Liver (tissue), 9 donors: ENCODE data around the gene PAGE2B. TPM values are rescaled to one million over a fixed set of nuclear protein-coding genes. Genes with fewer than 3 reads are reported as not detected.

Experiments used
- DNase-seq: peaks from one replicate; pipeline ENCODE4 v3.0.0-alpha.2; 2017; ENCODE audit warnings: low spot score
- H3K27ac ChIP-seq, 2 donors: one replicate each; pipeline ENCODE4 v1.7.0; 2013; ENCODE audit warnings: inconsistent platforms in 2 of 2, low read length in 2 of 2, control low read depth in 1 of 2, low read depth in 1 of 2, mild to moderate bottlenecking in 1 of 2
- H3K27me3 ChIP-seq, 4 donors: one replicate each; pipeline versions ENCODE4 v1.6.1 to v1.7.0; 2013; ENCODE audit warnings: low read length in 3 of 4, inconsistent platforms in 1 of 4, mild to moderate bottlenecking in 1 of 4, moderate library complexity in 1 of 4; ENCODE audit not compliant: control insufficient read depth in 4 of 4, insufficient read depth in 4 of 4
- H3K36me3 ChIP-seq, 4 donors: one replicate each; pipeline versions ENCODE4 v1.6.1 to v1.7.0; 2013; ENCODE audit warnings: low read length in 3 of 4, mild to moderate bottlenecking in 3 of 4, low read depth in 1 of 4, moderate library complexity in 1 of 4; ENCODE audit not compliant: control insufficient read depth in 4 of 4, insufficient read depth in 3 of 4
- H3K4me1 ChIP-seq, 4 donors: one replicate each; pipeline versions ENCODE4 v1.6.1 to v1.7.0; 2013; ENCODE audit warnings: low read length in 3 of 4, mild to moderate bottlenecking in 3 of 4, moderate library complexity in 1 of 4; ENCODE audit not compliant: control insufficient read depth in 4 of 4, insufficient read depth in 4 of 4
- H3K4me3 ChIP-seq, 3 donors: one replicate each; pipeline versions ENCODE4 v1.6.1 to v1.7.0; 2013; ENCODE audit warnings: low read length in 3 of 3, control low read depth in 1 of 3, low read depth in 1 of 3, mild to moderate bottlenecking in 1 of 3
- H3K9ac ChIP-seq, 2 donors: one replicate each; pipeline ENCODE4 v1.7.0; 2013; ENCODE audit warnings: low read length in 2 of 2, mild to moderate bottlenecking in 2 of 2, moderate library complexity in 2 of 2, control low read depth in 1 of 2, low read depth in 1 of 2
- H3K9me3 ChIP-seq, 4 donors: one replicate each; pipeline versions ENCODE4 v1.6.1 to v1.7.0; 2013; ENCODE audit warnings: low read length in 3 of 4; ENCODE audit not compliant: control insufficient read depth in 4 of 4
- FOXA2 ChIP-seq: IDR thresholded peaks from 2 replicates; pipeline ENCODE4 v1.6.1; 2016; ENCODE audit warnings: antibody characterized with exemption
- GABPA ChIP-seq, 2 donors: IDR thresholded peaks in 1 of 2; conservative IDR thresholded peaks in 1 of 2; 2 replicates each; pipeline ENCODE4 v1.6.1; 2016; ENCODE audit warnings: antibody characterized with exemption in 2 of 2, mild to moderate bottlenecking in 1 of 2, moderate library complexity in 1 of 2
- HNF4A ChIP-seq, 2 donors: conservative IDR thresholded peaks; 2 replicates each; pipeline ENCODE4 v1.6.1; 2016; ENCODE audit warnings: antibody characterized with exemption in 2 of 2, mild to moderate bottlenecking in 2 of 2
- HNF4G ChIP-seq: IDR thresholded peaks from 2 replicates; pipeline ENCODE4 v1.6.1; 2016; ENCODE audit warnings: antibody characterized with exemption
- JUND ChIP-seq, 2 donors: IDR thresholded peaks; 2 replicates each; pipeline ENCODE4 v1.6.1; 2016; ENCODE audit warnings: antibody characterized with exemption in 2 of 2
- NR2F2 ChIP-seq: IDR thresholded peaks from 2 replicates; pipeline ENCODE4 v1.6.1; 2016; ENCODE audit warnings: antibody characterized with exemption
- RXRA ChIP-seq, 2 donors: IDR thresholded peaks; 2 replicates each; pipeline ENCODE4 v1.6.1; 2017 to 2018; ENCODE audit warnings: antibody characterized with exemption in 2 of 2, mild to moderate bottlenecking in 1 of 2
- SP1 ChIP-seq: IDR thresholded peaks from 2 replicates; pipeline ENCODE4 v1.6.1; 2018; ENCODE audit warnings: antibody characterized with exemption, mild to moderate bottlenecking
- YY1 ChIP-seq: IDR thresholded peaks from 2 replicates; pipeline ENCODE4 v1.6.1; 2016; ENCODE audit warnings: antibody characterized with exemption, mild to moderate bottlenecking
- WGBS: extraction: QIAGEN DNeasy Blood & Tissue Kit; methylation state at CpG from one replicate; pipeline ENCODE4 v1.1.7; 2013; 5-methylcytosine and 5-hydroxymethylcytosine counted together
- polyA plus RNA-seq, 2 donors: library from polyadenylated mRNA; stranded (reverse) in 1 of 2; unstranded in 1 of 2; fragments of 200-250 nt in 1 of 2; fragments of >200 nt in 1 of 2; fragmentation: Nextera tagmentation in 1 of 2; extraction: Ambion mirVana in 1 of 2; gene quantifications; one replicate each; pipeline versions ENCODE4 v1.2.1 to v1.2.3, GENCODE V29; 2013 to 2015
- total RNA-seq, 2 donors: library from RNA; depleted of rRNA; stranded (reverse); fragments of >200 nt; gene quantifications; one replicate each; pipeline ENCODE4 v1.2.3, GENCODE V29; 2014
- TF ChIP-seq, protein P1 (sequence below): fragments of 150-350 bp; IDR thresholded peaks from 2 replicates; pipeline ENCODE4 v1.5.1; 2017; ENCODE audit warnings: improper control_type of control experiment, low read depth, low read length; ENCODE audit not compliant: missing input control
- TF ChIP-seq, protein P2 (sequence below): IDR thresholded peaks from 2 replicates; pipeline ENCODE4 v1.6.1; 2016; ENCODE audit warnings: antibody characterized with exemption
- TF ChIP-seq, protein P3 (sequence below): IDR thresholded peaks from 2 replicates; pipeline ENCODE4 v1.6.1; 2016; ENCODE audit warnings: antibody characterized with exemption, mild to moderate bottlenecking
- TF ChIP-seq, protein P4 (sequence below): IDR thresholded peaks from 2 replicates; pipeline ENCODE4 v1.6.1; 2016; ENCODE audit warnings: antibody characterized with exemption
- TF ChIP-seq, protein P5 (sequence below): IDR thresholded peaks from 2 replicates; pipeline ENCODE4 v1.6.1; 2016; ENCODE audit warnings: antibody characterized with exemption
- donor health status: healthy.
- donor health status: healthy.
- donor health status: healthy.
- donor health status: healthy.
- donor health status: healthy.

PAGE2B gene
- total and polyA plus RNA-seq, 4 donors = 0.28 TPM; not detected in 3

DNA sequence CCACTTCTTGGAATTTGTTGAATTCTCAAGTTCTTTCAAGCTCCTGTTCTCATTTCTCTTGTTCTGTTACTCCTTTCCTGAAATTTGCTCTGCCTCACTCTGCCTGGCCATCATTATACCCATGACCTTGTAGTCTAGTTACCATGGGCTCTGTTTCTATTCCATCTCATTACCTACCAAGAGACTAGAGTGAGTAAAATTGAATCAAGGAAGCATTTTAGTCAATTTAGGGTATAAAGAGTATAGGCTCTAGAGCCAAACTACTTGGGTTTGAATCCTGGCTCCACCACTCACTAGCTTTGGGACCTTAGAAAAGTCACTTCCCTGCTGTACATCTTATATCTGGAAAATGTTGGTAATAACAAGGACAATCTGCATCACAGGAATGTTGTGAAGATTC, 46.2 kb upstream of the PAGE2B start:
- Histone ChIP-seq H3K9ac (no peak overlapping the region), H3K9me3 (no peaks in the 10 kb centered on the region), H3K27me3 (no peaks in the 10 kb centered on the region), H3K4me3 (no peak overlapping the region), H3K27ac (no peak overlapping the region), H3K36me3 (no peaks in the 10 kb centered on the region), H3K4me1 (peaks cover 0 to 2% (median 0%) of the 10 kb centered on the region in 4 donors)
- TF ChIP-seq HNF4A (conservative IDR thresholded peaks at IDR 0.05) (no peak), HNF4G (no peak), GABPA (IDR thresholded peaks at IDR 0.05 in 1 of 2, conservative IDR thresholded peaks at IDR 0.05 in 1 of 2) (no peak), NR2F2 (no peak), FOXA2 (no peak), YY1 (no peak), JUND (IDR thresholded peaks at IDR 0.05) (no peak), SP1 (no peak), RXRA (IDR thresholded peaks at IDR 0.05) (no peak)
- TF ChIP-seq, protein P1, sequence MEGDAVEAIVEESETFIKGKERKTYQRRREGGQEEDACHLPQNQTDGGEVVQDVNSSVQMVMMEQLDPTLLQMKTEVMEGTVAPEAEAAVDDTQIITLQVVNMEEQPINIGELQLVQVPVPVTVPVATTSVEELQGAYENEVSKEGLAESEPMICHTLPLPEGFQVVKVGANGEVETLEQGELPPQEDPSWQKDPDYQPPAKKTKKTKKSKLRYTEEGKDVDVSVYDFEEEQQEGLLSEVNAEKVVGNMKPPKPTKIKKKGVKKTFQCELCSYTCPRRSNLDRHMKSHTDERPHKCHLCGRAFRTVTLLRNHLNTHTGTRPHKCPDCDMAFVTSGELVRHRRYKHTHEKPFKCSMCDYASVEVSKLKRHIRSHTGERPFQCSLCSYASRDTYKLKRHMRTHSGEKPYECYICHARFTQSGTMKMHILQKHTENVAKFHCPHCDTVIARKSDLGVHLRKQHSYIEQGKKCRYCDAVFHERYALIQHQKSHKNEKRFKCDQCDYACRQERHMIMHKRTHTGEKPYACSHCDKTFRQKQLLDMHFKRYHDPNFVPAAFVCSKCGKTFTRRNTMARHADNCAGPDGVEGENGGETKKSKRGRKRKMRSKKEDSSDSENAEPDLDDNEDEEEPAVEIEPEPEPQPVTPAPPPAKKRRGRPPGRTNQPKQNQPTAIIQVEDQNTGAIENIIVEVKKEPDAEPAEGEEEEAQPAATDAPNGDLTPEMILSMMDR = no peak
- TF ChIP-seq, protein P2, sequence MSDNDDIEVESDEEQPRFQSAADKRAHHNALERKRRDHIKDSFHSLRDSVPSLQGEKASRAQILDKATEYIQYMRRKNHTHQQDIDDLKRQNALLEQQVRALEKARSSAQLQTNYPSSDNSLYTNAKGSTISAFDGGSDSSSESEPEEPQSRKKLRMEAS = no peak
- TF ChIP-seq, protein P3, sequence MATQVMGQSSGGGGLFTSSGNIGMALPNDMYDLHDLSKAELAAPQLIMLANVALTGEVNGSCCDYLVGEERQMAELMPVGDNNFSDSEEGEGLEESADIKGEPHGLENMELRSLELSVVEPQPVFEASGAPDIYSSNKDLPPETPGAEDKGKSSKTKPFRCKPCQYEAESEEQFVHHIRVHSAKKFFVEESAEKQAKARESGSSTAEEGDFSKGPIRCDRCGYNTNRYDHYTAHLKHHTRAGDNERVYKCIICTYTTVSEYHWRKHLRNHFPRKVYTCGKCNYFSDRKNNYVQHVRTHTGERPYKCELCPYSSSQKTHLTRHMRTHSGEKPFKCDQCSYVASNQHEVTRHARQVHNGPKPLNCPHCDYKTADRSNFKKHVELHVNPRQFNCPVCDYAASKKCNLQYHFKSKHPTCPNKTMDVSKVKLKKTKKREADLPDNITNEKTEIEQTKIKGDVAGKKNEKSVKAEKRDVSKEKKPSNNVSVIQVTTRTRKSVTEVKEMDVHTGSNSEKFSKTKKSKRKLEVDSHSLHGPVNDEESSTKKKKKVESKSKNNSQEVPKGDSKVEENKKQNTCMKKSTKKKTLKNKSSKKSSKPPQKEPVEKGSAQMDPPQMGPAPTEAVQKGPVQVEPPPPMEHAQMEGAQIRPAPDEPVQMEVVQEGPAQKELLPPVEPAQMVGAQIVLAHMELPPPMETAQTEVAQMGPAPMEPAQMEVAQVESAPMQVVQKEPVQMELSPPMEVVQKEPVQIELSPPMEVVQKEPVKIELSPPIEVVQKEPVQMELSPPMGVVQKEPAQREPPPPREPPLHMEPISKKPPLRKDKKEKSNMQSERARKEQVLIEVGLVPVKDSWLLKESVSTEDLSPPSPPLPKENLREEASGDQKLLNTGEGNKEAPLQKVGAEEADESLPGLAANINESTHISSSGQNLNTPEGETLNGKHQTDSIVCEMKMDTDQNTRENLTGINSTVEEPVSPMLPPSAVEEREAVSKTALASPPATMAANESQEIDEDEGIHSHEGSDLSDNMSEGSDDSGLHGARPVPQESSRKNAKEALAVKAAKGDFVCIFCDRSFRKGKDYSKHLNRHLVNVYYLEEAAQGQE = no peak
- TF ChIP-seq, protein P4, sequence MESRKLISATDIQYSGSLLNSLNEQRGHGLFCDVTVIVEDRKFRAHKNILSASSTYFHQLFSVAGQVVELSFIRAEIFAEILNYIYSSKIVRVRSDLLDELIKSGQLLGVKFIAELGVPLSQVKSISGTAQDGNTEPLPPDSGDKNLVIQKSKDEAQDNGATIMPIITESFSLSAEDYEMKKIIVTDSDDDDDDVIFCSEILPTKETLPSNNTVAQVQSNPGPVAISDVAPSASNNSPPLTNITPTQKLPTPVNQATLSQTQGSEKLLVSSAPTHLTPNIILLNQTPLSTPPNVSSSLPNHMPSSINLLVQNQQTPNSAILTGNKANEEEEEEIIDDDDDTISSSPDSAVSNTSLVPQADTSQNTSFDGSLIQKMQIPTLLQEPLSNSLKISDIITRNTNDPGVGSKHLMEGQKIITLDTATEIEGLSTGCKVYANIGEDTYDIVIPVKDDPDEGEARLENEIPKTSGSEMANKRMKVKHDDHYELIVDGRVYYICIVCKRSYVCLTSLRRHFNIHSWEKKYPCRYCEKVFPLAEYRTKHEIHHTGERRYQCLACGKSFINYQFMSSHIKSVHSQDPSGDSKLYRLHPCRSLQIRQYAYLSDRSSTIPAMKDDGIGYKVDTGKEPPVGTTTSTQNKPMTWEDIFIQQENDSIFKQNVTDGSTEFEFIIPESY = no peak
- TF ChIP-seq, protein P5, sequence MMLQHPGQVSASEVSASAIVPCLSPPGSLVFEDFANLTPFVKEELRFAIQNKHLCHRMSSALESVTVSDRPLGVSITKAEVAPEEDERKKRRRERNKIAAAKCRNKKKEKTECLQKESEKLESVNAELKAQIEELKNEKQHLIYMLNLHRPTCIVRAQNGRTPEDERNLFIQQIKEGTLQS = no peak
- DNase-seq = no peak

DNA sequence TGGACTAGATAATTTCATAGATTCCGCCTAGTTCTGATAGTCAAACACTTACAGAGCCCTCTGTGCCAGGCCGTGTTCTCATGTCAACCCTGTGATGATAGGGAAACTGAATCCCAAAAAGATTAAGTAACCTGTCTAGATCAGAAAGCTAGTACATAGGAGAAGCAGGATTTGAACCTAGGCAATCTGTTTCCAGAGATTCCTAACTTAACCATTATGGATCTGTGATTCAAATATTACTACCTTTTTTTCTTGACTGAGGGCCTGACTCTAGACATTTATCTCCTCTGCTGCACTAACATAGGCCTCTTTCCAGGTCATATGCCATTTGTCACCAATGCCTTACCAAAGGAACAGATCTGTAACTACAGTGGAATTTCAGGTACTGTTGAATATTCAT, 45.5 kb upstream of the PAGE2B start:
- H3K9ac ChIP-seq = no peak overlapping the region
- 97% methylated on average over 2 of the region's 2 CpGs for WGBS
- no peaks in the 10 kb centered on the region for H3K36me3 ChIP-seq
- no peak overlapping the region for H3K4me3 ChIP-seq
- no peak overlapping the region for H3K27ac ChIP-seq
- H3K9me3 ChIP-seq = no peaks in the 10 kb centered on the region
- H3K4me1 ChIP-seq = peaks cover 0 to 4% (median 0%) of the 10 kb centered on the region in 4 donors
- H3K27me3 ChIP-seq = no peaks in the 10 kb centered on the region
- no peak for DNase-seq
- TF ChIP-seq SP1 (no peak), HNF4G (no peak), FOXA2 (no peak), JUND (IDR thresholded peaks at IDR 0.05) (no peak), HNF4A (conservative IDR thresholded peaks at IDR 0.05) (no peak)
- TF ChIP-seq, protein P2 = no peak
- TF ChIP-seq, protein P1 = no peak
- TF ChIP-seq, protein P4 = no peak
- TF ChIP-seq, protein P3 = no peak
